DOHH2 (cell line): ENCODE results near the gene ACD.

Experiments
- H3F3A ChIP-seq: fragments of 200-600 bp; sonication (generic), shearing (Covaris generic); 2 replicates; pipeline ENCODE4 v1.6.0; 2016; ENCODE audit warnings: antibody characterized with exemption, mild to moderate bottlenecking; ENCODE audit not compliant: control insufficient read depth, insufficient read depth
- H3K27ac ChIP-seq: fragments of 200-600 bp; sonication (generic); 2 replicates; pipeline ENCODE4 v1.5.1; 2014; ENCODE audit warnings: low read depth, mild to moderate bottlenecking, low read length, moderate library complexity
- H3K27me3 ChIP-seq: fragments of 200-600 bp; sonication (generic); 2 replicates; pipeline ENCODE4 v1.6.1; 2014; ENCODE audit warnings: mild to moderate bottlenecking, low read length, mixed read lengths; ENCODE audit not compliant: control insufficient read depth
- H3K36me3 ChIP-seq: fragments of 200-600 bp; sonication (generic); 2 replicates; pipeline ENCODE4 v1.6.1; 2014; ENCODE audit warnings: mild to moderate bottlenecking, low read length, moderate library complexity, mixed read lengths; ENCODE audit not compliant: control insufficient read depth
- H3K4me1 ChIP-seq: fragments of 200-600 bp; sonication (generic); 2 replicates; pipeline ENCODE4 v1.6.1; 2014; ENCODE audit warnings: mild to moderate bottlenecking, low read length, mixed read lengths; ENCODE audit not compliant: control insufficient read depth
- H3K4me2 ChIP-seq: fragments of 200-600 bp; sonication (generic); 2 replicates; pipeline ENCODE4 v1.6.0; 2014; ENCODE audit warnings: mild to moderate bottlenecking, low read length, moderate library complexity
- H3K4me3 ChIP-seq: fragments of 200-600 bp; sonication (generic); 2 replicates; pipeline ENCODE4 v1.5.1; 2014; ENCODE audit warnings: mild to moderate bottlenecking, low read length, mixed read lengths
- H3K79me2 ChIP-seq: fragments of 200-600 bp; sonication (generic); 2 replicates; pipeline ENCODE4 v1.6.1; 2014; ENCODE audit warnings: mild to moderate bottlenecking, low read length, mixed read lengths; ENCODE audit not compliant: control insufficient read depth
- H3K9me2 ChIP-seq: fragments of 200-600 bp; sonication (generic); replicated peaks from 2 replicates; pipeline ENCODE4 v1.6.1; 2014; ENCODE audit warnings: mild to moderate bottlenecking, low read length, mixed read lengths; ENCODE audit not compliant: control insufficient read depth
- H3K9me3 ChIP-seq: fragments of 200-600 bp; sonication (generic); 2 replicates; pipeline ENCODE4 v1.6.1; 2014; ENCODE audit warnings: antibody characterized with exemption, low read length, mixed read lengths; ENCODE audit not compliant: control insufficient read depth, insufficient read depth
- H4K20me1 ChIP-seq: fragments of 200-600 bp; sonication (generic); 2 replicates; pipeline ENCODE4 v1.6.0; 2014; ENCODE audit warnings: low read depth, mild to moderate bottlenecking, antibody characterized with exemption, low read length, moderate library complexity; ENCODE audit not compliant: control insufficient read depth, insufficient read depth
- CTCF ChIP-seq: fragments of 200-600 bp; sonication (generic); IDR thresholded peaks from one replicate; pipeline ENCODE4 v1.5.1; 2014; ENCODE audit warnings: antibody characterized with exemption, mild to moderate bottlenecking, low read depth, low read length; ENCODE audit not compliant: poor library complexity, severe bottlenecking
- EZH2phosphoT487 ChIP-seq: fragments of 200-600 bp; sonication (generic); IDR thresholded peaks from 2 replicates; pipeline ENCODE4 v1.6.1; 2017; ENCODE audit warnings: borderline replicate concordance, mild to moderate bottlenecking, antibody characterized with exemption, low read length, moderate library complexity, mixed read lengths

ACD gene

GRCh38 chr16:67707790-67708189, 47.7 kb upstream of the ACD start:
- H3K79me2 ChIP-seq = peaks cover 44% of the 10 kb centered on the region

GRCh38 chr16:67707210-67707609, 47.1 kb upstream of the ACD start:
- H3K9me2 ChIP-seq = no peaks in the 10 kb centered on the region
- no peaks in the 10 kb centered on the region for H3F3A ChIP-seq
- no peaks in the 10 kb centered on the region for H3K36me3 ChIP-seq
- TF ChIP-seq EZH2phosphoT487 (no peak), CTCF (no peak)
- H3K4me2 ChIP-seq = no peak overlapping the region
- no peaks in the 10 kb centered on the region for H3K27me3 ChIP-seq
- H3K4me3 ChIP-seq = no peak overlapping the region
- peaks cover 44% of the 10 kb centered on the region for H3K79me2 ChIP-seq
- H3K27ac ChIP-seq = no peak overlapping the region
- H4K20me1 ChIP-seq = no peaks in the 10 kb centered on the region
- no peaks in the 10 kb centered on the region for H3K4me1 ChIP-seq
- no peaks in the 10 kb centered on the region for H3K9me3 ChIP-seq

More at GRCh38 chr16:67707790-67708189, 47.7 kb upstream of the ACD start:
- H4K20me1 ChIP-seq = no peaks in the 10 kb centered on the region
- H3K27ac ChIP-seq = no peak overlapping the region
- H3K4me2 ChIP-seq = no peak overlapping the region
- no peaks in the 10 kb centered on the region for H3K9me2 ChIP-seq
- no peak overlapping the region for H3K4me3 ChIP-seq
- no peaks in the 10 kb centered on the region for H3K4me1 ChIP-seq
- no peaks in the 10 kb centered on the region for H3F3A ChIP-seq
- TF ChIP-seq CTCF (no peak), EZH2phosphoT487 (no peak)
- no peaks in the 10 kb centered on the region for H3K9me3 ChIP-seq
- no peaks in the 10 kb centered on the region for H3K27me3 ChIP-seq
- H3K36me3 ChIP-seq = no peaks in the 10 kb centered on the region

GRCh38 chr16:67704110-67704509, 44.0 kb upstream of the ACD start:
- Histone ChIP-seq H3K36me3 (no peaks in the 10 kb centered on the region; the same call in 1 of the 2 replicates), H3K79me2 (peaks cover 34% of the 10 kb centered on the region), H3K9me3 (peaks cover 7% of the 10 kb centered on the region; the same call in 1 of the 2 replicates), H3K27ac (no peak overlapping the region), H3K4me3 (no peak overlapping the region), H3F3A (no peaks in the 10 kb centered on the region), H3K4me2 (no peak overlapping the region), H4K20me1 (no peaks in the 10 kb centered on the region), H3K27me3 (no peaks in the 10 kb centered on the region), H3K9me2 (no peaks in the 10 kb centered on the region), H3K4me1 (no peaks in the 10 kb centered on the region)
- TF ChIP-seq CTCF (no peak), EZH2phosphoT487 (no peak)
